Upper lobe of right lung (tissue), 1 donor: ENCODE measurements around the gene CEP97. TPM values are rescaled to one million over a fixed set of nuclear protein-coding genes. Genes with fewer than 3 reads are reported as not detected.

ENCODE experiments used
- ATAC-seq: fragments of 200-7000 bp; cut with Tn5 transposase; one replicate; pipeline ENCODE4 v1.9.1; 2020; ENCODE audit warnings: mild to moderate bottlenecking, moderate library complexity
- DNase-seq: peaks from one replicate; pipeline ENCODE4 v3.0.0-alpha.2; 2020
- H3K27ac ChIP-seq: fragments of 200-600 bp; one replicate; pipeline ENCODE4 v1.8.0; 2022
- H3K27me3 ChIP-seq: fragments of 200-600 bp; one replicate; pipeline ENCODE4 v1.8.0; 2022; ENCODE audit warnings: mild to moderate bottlenecking
- H3K36me3 ChIP-seq: fragments of 200-600 bp; one replicate; pipeline ENCODE4 v1.8.0; 2022
- H3K4me1 ChIP-seq: fragments of 200-600 bp; one replicate; pipeline ENCODE4 v1.8.0; 2022
- H3K4me3 ChIP-seq: fragments of 200-600 bp; one replicate; pipeline ENCODE4 v1.8.0; 2022; ENCODE audit warnings: mild to moderate bottlenecking
- H3K9me3 ChIP-seq: fragments of 200-600 bp; one replicate; pipeline ENCODE4 v1.8.0; 2022
- CTCF ChIP-seq: fragments of 200-600 bp; IDR thresholded peaks from one replicate; pipeline ENCODE4 v1.8.0; 2022; ENCODE audit warnings: antibody characterized with exemption
- intact Hi-C: fragments of 100-400 bp; cut with DNase I; formaldehyde crosslinking; loops from one replicate; pipeline ENCODE4 v1.11.0; 2022
- total RNA-seq: library from RNA; stranded (reverse); fragmentation: NEBNext Ultra II Directional; extraction: Animal tissue kit (Norgen Biotek cat#: 25700); gene quantifications from one replicate; pipeline ENCODE4 v1.2.1, GENCODE V29; 2021
- donor health status: DM: no; HTN: yes; CAD: no; lungs with severe emphysema.

CEP97 gene
- total RNA-seq, 1 donor from 2014 or later: 7.6 TPM

- no peaks in the 10 kb centered on the region for H3K4me1 ChIP-seq
- H3K9me3 ChIP-seq: peaks cover 9% of the 10 kb centered on the region
- DNase-seq (no peak), ATAC-seq (no peak)
- TF ChIP-seq CTCF: no peak
- peaks cover 4% of the 10 kb centered on the region for H3K36me3 ChIP-seq
- no peaks in the 10 kb centered on the region for H3K27me3 ChIP-seq
- H3K27ac ChIP-seq: no peak overlapping the region
- intact Hi-C loops: no loop called here
- H3K4me3 ChIP-seq: no peak overlapping the region
These were observed 71.8 kb downstream of the CEP97 start for GRCh38 chr3:101796077-101796680.

- ATAC-seq: no peak
- Histone ChIP-seq H3K36me3 (peaks cover 12% of the 10 kb centered on the region), H3K9me3 (no peaks in the 10 kb centered on the region), H3K4me1 (peaks cover 3% of the 10 kb centered on the region), H3K4me3 (no peak overlapping the region), H3K27me3 (no peaks in the 10 kb centered on the region), H3K27ac (no peak overlapping the region)
- no peak for DNase-seq
- intact Hi-C loops: no loop called here
- TF ChIP-seq CTCF: no peak
These were observed 76.8 kb downstream of the CEP97 start for GRCh38 chr3:101801174-101801573.

- Histone ChIP-seq H3K4me1 (peaks cover 3% of the 10 kb centered on the region), H3K27ac (no peak overlapping the region), H3K4me3 (no peak overlapping the region), H3K9me3 (no peaks in the 10 kb centered on the region), H3K36me3 (peaks cover 12% of the 10 kb centered on the region), H3K27me3 (no peaks in the 10 kb centered on the region)
- no peak for TF ChIP-seq CTCF
- no peak for ATAC-seq
- no peak for DNase-seq
- intact Hi-C loops: no loop called here
These were observed 77.8 kb downstream of the CEP97 start for GRCh38 chr3:101802179-101802578.

GRCh38 chr3:101803173-101803782, 78.9 kb downstream of the CEP97 start:
- Histone ChIP-seq H3K27ac (no peak overlapping the region), H3K9me3 (no peaks in the 10 kb centered on the region), H3K27me3 (no peaks in the 10 kb centered on the region), H3K36me3 (peaks cover 12% of the 10 kb centered on the region), H3K4me3 (no peak overlapping the region), H3K4me1 (peaks cover 3% of the 10 kb centered on the region)
- intact Hi-C loops: no loop called here
- DNase-seq (no peak), ATAC-seq (peak; percentile 99)
- peak; percentile 94 for TF ChIP-seq CTCF

- H3K4me3 ChIP-seq: no peak overlapping the region
- peaks cover 3% of the 10 kb centered on the region for H3K4me1 ChIP-seq
- no peak overlapping the region for H3K27ac ChIP-seq
- H3K9me3 ChIP-seq: no peaks in the 10 kb centered on the region
- H3K36me3 ChIP-seq: peaks cover 12% of the 10 kb centered on the region
- H3K27me3 ChIP-seq: no peaks in the 10 kb centered on the region
- intact Hi-C loops: no loop called here
- TF ChIP-seq CTCF: no peak
- ATAC-seq (no peak), DNase-seq (no peak)
These were observed 79.5 kb downstream of the CEP97 start for GRCh38 chr3:101803939-101804338.
